HG03103 (cell line): ENCODE results near the gene TACR1.
"Not testable (repeated sequence)": the region's sequence is repeated elsewhere in the genome, so short reads cannot be mapped to it uniquely, and the experiment has no call there.

Experiments used
- ATAC-seq: cut with Tn5 transposase; IDR thresholded peaks from one replicate; pipeline ENCODE4 v1.9.1; 2021; ENCODE audit warnings: low read depth; ENCODE audit not compliant: unreplicated experiment

The TACR1 gene

GRCh38 chr2:75147884-75148283 is 51.4 kb downstream of the TACR1 start:
- ATAC-seq, result not testable (repeated sequence)

DNA sequence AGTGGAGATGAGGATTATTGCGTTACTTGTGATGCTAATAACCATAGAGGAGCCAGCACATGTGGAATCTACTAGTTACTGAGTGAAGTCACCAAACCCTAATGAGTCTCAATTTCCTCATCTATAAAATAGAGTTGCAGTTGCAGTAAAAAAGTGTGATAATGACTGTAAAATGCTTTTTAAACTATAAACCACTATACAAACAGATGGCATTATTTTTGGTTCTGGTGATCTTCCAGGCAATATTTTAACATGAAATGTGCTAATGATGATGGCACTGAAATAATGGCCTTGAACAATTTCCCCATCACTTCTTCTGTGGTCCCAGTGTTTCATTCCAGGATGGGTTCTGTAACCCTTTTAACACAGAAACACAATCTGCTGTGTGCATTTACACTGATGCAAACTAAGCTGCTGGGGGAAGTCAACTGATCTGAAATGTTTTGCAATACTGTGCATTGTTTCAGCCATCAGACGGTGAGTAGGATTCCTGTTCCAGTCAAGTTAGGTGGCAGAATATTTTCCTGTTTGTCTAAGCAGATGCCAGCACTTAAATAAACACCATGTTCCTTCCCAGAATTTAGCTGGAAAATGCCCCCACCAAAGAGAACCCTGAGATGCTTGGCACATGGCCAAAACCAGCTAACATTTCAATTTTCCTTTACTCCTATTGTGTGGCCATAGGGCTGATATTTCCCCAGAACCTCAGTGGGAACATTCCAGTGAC is 52.6 kb downstream of the TACR1 start:
- ATAC-seq, result no peak

- not testable (repeated sequence) for ATAC-seq
These were observed 53.1 kb downstream of the TACR1 start for GRCh38 chr2:75146221-75146605.

GRCh38 chr2:75142081-75142480 is 57.2 kb downstream of the TACR1 start:
- no peak for ATAC-seq

GRCh38 chr2:75140288-75140687 is 59.0 kb downstream of the TACR1 start:
- no peak for ATAC-seq

DNA sequence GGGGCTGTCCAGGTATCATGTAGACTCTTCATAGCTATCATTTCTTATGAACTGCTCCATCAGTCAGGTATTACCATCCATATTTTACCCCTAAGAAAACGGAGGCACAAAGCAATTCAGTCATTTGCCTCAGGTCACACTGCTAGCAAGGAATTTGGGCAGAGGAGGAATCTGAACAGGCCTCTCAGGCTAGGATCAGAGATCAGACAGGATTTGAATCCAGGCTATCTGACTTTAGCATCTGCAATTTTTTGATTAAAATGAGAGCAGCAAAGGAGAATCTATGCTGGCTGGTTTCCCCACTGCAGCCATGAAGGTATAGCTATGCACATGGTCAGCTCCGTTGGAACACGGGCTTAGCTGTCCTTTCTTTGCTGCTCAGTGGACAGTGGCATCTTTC is 60.1 kb downstream of the TACR1 start:
- no peak for ATAC-seq

GRCh38 chr2:75138528-75138927 is 60.8 kb downstream of the TACR1 start:
- no peak for ATAC-seq

- ATAC-seq, result no peak
These were observed 63.4 kb downstream of the TACR1 start for GRCh38 chr2:75135776-75136400.

DNA sequence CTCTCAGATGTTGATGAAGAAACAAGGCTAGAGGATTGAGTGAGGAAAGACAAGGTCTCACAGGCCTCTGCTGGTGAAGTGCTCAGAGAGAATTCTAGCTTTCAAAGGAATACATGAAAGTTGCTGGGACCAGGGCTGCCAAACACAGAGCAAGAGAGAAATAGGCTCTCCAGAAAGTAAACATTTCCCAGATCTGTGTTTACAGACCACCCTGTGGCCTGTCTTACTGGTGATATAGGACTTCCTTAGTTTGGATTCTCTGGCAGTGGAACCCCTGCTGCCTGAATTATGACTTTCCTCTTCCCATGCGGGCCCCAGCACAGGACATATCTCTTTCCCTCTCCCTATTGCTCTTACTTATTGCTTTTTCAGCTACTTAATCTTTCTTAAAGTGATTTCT is 64.5 kb downstream of the TACR1 start:
- no peak for ATAC-seq

GRCh38 chr2:75133621-75134570 is 65.4 kb downstream of the TACR1 start:
- no peak for ATAC-seq

- no peak for ATAC-seq
These were observed 69.1 kb downstream of the TACR1 start for GRCh38 chr2:75130171-75130570.

- ATAC-seq, result no peak
These were observed 75.4 kb downstream of the TACR1 start for GRCh38 chr2:75123876-75124275.

GRCh38 chr2:75113231-75113869 is 86.0 kb downstream of the TACR1 start:
- no peak for ATAC-seq

GRCh38 chr2:75108937-75109482 is 90.3 kb downstream of the TACR1 start:
- no peak for ATAC-seq

DNA sequence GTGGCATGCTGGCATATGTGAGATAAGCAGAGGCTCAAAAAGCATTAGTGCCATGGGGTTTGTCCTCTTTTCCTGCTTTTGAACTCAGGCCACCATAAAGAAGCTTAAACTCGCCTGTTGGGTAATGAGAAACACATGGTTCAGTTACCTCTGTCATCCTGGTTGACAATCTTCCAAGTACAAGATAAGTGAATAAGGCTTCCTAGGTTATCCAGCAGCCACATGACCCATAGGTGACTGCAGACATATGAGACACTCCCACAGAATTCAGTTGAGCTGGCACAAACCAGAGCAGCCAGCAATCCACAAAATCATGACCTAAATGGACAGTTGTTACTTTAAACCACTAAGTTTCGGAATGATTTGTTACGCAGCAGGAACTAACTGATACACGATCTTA is 97.3 kb downstream of the TACR1 start:
- ATAC-seq, result no peak

DNA sequence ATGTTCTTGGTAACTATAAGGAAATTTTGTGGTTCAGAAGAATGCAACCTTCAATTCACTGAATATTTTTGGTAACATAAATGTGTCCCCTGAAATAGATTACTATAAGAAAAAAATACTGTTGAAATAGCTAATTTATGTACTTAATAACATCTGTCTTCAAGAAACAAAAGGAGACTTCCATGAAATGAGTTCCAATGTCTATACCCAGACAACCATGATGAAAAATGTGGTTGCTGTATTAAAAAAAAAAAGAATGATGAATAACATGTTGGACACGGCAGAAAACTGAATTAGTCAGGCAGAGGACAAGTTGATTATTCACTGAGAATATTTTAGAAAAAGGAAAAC is 98.5 kb downstream of the TACR1 start:
- no peak for ATAC-seq

DNA sequence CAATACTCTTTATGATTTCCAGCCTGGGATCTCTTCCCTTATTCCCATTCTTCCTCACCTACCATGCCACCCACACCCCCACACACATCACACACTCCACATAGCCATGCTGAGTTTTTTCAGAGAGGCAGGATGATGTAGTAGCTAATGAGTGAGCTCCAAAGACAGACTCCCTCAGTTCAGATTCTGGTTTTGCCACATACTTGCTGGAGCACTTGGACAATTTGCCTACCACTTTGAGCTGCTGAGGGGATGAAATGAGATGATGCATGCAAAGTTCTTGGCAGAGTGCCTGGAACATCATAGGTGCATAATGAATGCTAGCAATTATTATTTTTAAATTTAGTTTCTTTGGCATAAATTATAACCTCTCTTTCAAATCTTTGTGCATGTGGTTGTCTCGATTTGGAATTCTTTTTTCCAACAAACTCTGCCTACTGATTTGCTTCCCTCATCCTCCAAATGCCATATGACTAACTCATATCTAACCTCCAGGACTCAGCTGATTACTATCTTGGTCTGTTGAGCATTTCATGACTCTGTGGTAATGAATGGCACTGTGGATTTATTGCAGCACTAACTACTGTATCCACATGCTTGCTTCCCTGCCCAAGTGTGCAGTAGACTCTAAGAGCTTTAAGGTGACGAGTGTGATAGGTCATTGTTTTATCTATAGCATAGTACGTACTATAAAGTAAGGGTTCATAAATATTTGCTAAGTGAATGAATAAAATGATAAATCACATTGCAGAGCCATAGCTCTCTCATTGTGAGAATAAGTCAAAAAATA is 99.1 kb downstream of the TACR1 start:
- ATAC-seq, result no peak

GRCh38 chr2:75099521-75099922 is 99.8 kb downstream of the TACR1 start:
- no peak for ATAC-seq

DNA sequence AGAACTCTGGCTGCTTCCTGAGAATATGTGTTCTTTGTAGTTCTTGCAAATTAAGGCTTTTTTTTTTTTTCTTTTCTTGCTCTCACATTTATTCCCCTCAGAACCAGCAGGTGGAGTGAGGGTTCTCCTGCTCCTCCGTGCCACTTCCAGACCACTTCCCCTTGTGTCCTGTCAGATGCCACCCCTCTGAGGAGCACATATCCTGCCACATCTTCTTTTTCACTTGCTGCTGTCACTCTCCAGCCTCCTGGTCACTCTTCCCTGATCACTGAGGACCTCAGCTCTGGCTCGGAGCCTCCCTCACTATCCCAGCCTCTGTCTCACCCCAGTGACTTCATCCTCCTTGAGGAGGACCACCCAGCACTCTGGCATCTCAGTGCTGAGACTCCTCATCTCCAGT is 100.5 kb downstream of the TACR1 start:
- no peak for ATAC-seq

DNA sequence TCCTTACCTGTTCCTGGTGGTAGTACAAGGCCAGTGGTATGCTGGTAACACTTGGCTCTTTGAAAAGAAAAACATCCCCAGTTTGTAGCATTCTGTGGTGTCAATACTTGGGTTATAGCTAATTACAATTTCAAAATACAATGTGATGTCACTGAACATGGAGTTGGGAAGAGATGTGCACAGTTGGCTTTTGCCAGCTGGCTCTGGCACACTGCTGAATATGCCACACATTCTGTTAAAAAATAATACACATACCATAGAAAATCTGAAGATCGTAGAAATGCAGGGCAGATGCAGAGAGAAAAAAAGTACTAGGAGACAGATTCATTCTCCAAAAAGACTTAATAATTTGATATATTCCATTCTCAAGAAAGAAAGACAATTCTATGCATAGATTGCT is 101.5 kb downstream of the TACR1 start:
- ATAC-seq, result no peak
